Mucosa of gallbladder (tissue), 1 donor: Measurements from ENCODE around the gene MORN4. TPM values are rescaled to one million over a fixed set of nuclear protein-coding genes. Genes with fewer than 3 reads are reported as not detected.
"Not testable (repeated sequence)": the region's sequence is repeated elsewhere in the genome, so short reads cannot be mapped to it uniquely, and the experiment has no call there.

Experiments used
- DNase-seq: peaks from one replicate; pipeline ENCODE4 v3.0.0-alpha.2; 2020; ENCODE audit warnings: low spot score
- total RNA-seq: library from RNA; stranded (reverse); gene quantifications from one replicate; pipeline ENCODE4 v1.2.1, GENCODE V29; 2021
- donor health status: DM: no; HTN: no; CAD: no.

MORN4 gene
- total RNA-seq, 1 donor from 2014 or later: 6.9 TPM

DNA sequence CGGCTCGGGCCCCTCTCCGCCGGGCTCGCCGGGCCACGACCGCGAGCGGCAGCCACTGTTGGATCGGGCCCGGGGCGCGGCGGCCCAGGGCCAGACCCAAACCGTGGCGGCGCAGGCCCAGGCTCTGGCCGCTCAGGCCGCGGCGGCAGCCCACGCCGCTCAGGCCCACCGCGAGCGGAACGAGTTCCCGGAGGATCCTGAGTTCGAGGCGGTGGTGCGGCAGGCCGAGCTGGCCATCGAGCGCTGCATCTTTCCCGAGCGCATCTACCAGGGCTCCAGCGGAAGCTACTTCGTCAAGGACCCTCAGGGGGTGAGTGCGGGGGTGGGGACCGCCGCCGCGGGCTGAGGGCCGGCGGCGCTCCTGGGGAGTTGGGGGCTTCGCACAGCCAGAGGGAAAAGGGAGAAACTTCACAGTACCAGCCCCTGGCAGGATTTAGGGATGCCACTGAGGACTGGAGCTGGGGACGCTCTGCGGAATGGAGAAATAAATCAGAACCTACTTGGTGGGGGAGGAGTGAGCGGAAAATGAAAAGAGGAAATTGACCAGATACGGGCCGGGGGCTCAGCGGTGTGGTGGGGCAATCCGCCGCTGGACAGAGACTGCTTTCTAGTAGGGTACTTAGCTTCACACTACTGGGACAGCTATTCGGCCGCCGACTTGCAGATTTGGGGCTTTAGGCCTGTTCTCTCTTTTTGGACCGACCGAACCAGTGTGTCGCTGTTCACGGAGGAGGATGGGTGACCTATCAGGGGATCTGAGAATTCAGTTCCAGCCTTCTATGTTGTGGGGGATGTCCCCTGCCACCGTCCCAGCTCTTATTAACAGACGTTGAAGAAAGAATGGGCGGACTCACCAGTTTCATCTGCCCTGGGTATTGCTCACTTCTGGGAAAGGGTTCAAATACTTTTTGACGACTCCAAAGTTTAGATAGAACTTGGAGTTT lies 7.8 kb upstream of the MORN4 start:
- peak; percentile 15 for DNase-seq

DNA sequence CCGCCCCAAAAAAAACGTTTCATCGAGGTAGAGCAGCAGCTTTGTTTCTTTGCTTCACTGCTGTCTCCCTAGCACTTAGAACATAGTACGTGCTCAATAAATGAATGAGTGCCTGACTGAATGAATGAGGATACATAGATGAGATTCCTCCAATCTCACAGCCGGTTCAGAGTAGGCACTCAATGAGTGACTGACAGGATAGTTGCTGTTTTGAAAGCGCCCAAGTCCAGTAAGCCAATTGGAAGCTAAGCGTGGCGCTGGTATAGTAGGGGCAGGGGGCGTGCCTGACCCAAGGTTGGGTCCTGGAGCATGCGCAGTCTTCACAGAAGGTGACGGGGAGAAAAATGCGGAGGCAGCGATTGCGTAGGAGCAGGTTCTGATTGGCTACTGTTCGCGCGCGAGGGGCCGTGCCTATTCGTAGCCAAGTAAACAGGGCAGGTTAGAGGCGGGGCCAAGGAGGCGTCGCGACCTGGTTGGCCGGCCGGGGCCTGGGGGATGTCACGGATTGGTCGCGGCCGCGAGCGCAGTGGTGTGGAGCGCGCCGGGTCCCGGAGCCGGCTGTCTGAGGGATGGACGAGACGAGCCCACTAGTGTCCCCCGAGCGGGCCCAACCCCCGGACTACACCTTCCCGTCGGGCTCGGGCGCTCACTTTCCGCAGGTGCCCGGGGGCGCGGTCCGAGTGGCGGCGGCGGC lies 7.0 kb upstream of the MORN4 start, which contains the start of gene PI4K2A:
TSS of gene PI4K2A (plus strand) at position 498 of the 694 bp plus-strand sequence. CDS start at position 570, 72 bp downstream.
- DNase-seq: peak; percentile 99

DNA sequence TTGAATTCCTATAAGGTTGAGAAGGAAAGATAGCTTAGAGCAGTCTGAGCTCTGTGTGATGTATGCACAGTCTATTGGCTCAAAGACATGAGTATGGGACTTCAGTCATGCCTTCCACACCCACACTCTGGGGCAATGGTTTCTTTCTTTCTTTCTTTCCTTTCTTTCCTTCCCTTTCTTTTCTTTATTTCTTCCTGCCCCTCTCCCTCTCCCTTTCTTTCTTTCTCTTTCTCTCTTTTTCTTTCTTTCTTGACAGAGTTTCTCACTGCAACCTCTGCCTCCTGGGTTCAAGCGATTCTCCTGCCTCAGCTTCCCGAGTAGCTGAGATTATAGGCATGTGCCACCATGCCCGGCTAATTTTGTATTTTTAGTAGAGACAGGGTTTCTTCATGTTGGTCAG lies 5.8 kb upstream of the MORN4 start:
- not testable (repeated sequence) for DNase-seq

DNA sequence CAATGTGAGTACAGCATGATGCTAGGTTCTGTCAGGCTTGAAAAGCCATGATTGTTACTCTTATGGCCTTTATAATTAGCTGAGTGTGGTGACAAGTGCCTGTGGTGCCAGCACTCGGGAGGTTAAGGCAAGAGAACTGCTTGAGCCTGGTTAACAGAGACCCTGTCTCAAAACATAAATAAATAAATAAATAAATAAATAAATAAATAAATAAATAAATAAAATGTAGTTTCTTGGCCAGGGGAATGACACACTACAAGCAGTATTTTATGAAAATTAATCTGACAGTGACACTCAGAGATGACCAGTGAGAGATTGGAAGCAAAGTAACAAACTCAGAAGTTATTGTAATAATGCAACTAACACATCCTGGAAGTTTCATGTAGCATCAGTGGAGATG lies 2.3 kb upstream of the MORN4 start:
- DNase-seq: no peak

DNA sequence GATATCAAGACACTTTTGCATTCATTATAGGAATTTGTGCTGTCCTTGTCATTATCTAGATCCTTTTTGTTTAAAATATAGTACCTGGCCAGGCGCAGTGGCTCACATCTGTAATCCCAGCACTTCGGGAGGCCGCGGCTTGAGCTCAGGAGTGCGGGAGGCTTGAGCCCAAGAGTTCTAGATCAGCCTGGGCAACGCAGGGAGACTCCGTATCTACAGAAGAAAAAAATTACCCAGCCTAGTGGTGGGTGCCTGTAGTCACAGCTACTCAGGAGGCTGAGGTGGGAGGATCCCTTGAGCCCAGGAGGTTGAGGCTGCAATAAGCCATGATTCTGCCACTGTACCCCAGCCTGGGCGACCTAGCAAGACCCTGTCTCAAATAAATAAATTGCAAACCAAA lies 621 bp upstream of the MORN4 start:
- no peak for DNase-seq

DNA sequence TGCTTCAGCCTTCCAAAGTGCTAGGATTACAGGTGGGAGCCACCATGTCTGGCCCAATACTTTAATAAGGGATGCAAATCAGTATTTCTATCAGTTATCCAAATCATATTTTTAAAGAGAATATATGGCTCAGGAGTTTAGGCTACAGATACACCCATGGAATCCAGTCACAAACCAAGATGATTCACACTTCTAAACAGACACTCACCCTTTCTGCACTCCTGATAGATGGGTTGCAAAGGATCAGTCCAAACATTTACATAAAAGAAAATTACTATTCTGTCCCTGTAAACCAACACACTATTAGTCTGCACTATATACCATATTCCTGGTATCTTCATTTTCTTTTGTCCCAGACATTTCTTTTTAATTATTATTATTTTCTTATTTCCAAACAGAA lies 2.2 kb downstream of the MORN4 start:
- no peak for DNase-seq

DNA sequence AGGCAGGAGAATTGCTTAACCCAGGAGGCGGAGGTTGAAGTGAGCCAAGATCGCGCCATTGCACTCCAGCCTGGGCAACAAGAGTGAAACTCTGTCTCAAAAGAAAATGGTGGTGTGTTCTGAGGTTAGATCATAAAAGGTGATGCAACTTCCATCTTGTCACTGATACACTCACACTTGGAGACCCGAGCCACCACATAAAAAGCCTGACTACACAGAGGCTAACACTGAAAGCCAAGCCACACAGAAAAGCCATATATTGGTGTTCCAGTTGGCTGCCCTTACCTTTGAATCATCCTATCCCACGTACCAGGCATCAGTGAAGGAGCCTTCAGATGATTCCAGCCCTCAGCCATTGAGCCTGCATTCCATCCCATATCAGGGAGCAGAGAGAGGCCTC lies 4.0 kb downstream of the MORN4 start:
- no peak for DNase-seq

DNA sequence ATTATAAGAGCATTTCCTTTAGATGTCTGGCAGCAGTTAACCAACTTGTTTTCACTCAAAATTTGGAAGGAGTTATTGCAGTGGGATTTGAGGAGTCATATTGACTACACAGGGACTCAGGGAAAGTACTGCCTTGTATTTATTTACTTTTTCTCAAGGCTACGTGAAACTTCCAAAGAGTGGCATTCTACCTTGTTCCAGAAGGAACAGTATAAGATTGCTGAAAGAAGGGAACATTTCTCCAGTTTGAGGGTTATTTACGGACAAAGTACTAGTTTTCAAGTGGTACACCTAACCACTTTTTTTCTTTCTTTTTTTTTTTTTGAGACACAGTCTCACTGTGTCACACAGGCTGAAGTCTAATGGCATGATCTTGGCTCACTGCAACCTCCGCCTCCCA lies 5.1 kb downstream of the MORN4 start:
- DNase-seq: no peak

DNA sequence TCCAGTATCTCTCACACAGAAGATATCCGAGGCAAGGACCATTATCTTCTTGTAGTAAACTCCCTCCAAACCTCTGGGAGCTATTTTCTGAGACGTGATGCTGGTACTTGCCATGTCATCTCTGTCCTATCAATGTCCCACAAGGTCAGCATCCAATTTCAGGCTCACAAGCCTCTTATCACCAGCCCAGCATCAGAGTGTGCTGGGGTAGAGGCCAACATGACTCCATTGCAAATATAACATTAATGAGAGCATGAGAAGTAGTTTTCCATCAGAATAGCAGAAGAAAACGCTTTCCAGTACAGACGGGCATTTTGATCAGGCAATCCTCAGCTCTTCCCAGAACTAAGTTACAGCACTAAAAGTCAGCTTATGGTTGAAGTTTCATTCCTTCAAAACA lies 5.6 kb downstream of the MORN4 start:
- DNase-seq: no peak

DNA sequence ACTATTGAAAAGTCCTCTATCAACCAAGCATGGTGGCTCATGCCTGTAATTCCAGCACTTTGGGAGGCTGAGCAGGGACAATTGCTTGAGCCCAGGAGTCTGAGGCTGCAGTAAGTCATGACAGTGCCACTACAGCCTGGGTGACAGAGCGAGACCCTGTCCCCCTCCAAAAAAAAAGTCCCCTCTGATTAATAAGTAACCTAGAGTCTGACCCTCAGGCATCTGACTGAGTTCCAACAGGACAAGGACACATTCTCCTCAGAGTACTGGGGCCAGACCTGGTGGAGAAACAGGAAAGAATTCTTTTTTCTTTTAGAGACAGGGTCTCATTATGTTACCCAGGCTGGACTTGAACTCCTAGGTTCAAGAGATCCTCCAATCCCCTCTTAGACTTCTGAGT lies 10.0 kb downstream of the MORN4 start:
- no peak for DNase-seq

DNA sequence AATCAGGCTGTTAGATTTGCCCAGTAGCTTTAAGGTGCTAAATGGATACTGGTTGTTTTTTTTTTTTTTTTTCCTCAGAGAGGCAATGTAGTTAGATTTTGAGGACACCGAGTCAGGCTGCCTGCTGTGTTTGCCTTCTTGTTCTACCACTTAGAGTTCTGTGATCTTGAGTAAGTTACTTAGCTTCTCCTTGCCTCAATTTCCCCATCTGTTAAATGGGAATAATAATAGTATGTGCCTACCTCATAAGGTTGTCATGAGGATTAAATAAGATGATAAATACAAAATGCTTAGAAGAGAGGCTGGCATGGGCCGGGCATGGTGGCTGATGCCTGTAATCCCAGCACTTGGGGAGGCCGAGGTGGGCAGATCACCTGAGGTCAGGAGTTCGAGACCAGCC lies 14.6 kb downstream of the MORN4 start:
- DNase-seq: no peak

DNA sequence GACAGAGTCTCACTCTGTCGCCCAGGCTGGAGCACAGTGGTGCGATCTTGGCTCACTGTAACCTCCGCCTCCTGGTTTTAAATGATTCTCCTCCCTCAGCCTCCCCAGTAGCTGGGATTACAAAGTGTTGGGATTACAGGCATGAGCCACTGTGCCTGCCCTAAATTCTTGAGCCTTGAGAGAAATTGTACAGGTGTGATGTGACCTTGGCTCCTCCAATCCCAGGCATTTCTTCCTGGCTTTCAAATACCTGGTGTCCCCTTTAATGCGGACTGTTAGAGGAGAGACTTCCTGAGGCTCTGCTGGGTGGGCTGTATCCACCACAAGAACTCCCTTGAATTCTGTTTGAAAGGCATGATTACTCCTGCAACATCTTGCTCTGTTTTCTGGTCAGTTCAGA lies 15.0 kb downstream of the MORN4 start:
- DNase-seq: no peak

DNA sequence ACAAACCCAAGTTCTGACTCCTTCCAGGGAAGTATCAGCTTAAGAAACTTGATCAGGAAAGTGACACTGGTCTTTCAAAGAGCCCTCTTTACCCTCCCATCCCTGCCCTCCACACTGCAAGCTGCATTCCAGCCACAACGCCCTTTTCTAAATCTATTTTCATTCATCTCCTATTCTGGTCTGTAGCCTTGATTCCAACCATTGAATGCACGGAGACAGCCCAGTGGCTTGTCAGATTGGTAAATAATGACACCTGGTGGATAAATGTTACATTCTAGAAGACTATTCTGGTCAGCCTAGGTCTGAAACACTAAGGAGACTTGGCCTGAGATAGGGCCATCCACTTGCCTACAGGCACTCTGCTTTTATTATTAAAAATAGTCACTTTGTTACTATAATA lies 20.9 kb downstream of the MORN4 start:
- DNase-seq: no peak

DNA sequence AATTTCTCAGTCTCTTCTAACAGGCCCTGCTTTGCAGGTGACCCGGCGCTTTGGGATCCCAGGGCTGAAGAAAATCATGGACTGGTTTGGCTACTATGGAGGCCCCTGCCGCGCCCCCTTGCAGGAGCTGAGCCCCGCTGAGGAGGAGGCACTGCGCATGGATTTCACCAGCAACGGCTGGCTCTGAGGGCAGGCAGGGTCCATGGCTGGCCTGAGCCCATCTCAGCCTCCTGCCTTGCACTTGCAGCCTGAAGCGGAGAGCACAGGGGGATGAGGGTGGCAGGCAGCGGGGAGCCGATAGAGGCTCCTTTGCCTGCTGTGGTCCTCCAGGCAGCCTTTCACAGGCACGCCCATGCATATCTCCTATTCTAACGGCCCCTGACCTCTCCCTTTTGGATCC lies 21.8 kb downstream of the MORN4 start:
- no peak for DNase-seq

DNA sequence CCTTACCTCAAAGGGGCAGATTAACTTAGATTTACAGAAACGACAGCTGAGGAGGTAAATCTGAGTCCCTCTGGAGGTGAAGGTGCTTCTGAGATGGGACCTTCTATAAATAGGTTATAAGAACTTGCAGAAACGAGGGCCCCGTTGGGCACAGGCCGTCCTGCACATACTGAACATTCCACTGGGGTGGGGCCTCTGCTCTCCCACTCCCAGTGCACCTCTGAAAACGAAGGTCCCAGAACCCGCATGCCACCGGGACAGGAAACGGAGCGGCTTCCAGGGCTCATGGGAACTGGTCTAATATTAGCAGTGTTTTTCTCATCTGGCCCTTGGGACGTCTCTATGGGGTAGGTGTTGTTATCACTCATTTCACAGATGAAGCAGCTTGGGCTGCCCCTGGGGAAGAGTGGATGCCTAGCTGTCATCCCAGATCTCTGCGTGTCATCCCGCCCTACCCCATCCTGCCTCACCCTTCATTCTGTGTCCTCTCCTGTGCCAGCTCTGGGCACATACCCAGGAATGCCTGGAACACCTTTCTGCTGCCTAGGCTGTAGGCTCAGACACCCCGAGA lies 24.2 kb downstream of the MORN4 start:
- DNase-seq: no peak

DNA sequence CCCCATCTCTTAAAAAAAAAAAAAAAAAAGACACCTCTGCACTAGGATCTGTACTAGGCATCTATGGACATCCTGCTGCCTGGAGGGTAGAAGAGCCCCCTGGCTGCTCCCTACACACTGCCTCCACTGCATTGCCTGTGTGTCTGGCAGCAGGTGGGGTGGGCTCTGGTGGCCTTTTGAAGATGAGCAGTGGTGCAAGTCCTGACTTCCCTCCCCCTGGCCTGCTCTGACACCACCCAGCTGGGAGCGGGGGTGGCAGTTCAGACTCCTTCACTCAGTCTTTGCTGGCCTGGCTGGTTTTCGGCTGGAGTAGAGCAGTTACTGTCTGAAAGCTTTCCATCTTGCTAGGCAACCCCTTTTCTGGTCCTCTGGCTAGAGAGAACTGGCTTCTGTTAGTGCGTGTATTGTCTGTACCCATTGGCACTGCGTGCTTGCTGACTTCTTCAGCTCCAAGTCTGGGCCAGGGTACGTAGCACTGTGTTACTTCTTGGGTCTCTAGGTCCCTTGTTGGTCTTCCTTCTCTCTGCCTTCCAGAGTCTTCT lies 26.1 kb downstream of the MORN4 start:
- DNase-seq: no peak

DNA sequence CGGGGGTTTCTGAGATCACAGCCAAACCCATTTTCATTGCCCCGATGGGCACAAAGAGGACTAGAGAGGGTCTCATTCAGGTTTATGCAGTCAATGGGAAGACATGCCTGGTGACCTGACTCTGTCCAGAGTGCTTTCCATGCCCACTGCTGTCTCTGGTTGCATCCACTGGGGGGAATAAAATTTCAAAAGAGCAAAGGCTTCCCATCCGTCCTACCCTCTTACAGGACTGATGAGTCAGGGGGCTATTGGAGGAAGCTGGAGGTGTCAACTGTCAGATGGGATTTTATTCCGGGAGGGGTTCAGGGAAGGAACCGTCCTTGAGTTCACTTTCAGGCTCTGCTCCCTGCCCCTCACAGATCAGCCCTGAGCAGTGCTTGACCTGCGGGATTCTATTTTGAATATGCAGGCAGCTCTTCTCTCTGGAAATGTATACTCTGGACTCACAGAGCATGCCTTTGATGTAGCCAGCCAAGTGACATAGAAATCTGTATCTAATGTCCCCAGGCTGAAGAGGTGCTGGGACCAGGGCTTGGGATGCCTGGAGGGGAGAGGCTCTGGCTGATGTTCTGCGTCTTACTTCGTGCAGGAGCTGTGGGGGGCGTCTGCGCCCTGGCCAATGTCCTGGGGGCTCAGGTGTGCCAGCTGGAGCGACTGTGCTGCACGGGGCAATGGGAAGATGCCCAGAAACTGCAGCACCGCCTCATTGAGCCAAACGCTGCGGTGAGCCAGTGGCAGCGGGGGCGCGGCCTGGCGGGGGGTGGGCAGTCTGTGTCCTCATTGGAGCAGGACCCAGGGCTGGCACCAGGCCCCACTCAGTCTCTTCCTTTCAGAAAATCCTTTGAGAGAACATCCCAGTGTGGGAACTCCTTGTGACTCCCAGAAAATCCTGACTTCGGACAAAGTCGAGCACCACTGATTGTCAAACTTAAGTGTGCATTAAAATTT lies 31.8 kb downstream of the MORN4 start:
- no peak for DNase-seq

DNA sequence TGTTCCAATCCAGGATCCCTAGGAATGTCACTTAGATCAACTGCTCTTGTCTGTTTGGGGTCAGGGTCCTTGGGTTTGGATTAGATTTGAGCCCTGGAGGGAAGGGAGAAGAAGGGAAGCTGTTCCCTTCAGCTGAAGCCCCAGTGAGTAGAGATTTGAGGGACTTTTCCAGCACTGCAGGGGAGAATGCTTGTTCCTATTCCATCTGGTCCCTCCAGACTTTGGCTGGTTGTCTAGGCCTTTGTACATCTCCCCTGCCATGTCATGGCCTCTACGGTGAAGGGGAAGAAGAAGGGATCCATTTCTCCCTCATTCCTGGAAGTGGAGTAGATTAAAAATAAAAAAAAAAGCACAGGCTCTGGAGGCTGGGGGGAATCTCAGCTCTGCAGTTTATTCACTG lies 32.7 kb downstream of the MORN4 start:
- no peak for DNase-seq

DNA sequence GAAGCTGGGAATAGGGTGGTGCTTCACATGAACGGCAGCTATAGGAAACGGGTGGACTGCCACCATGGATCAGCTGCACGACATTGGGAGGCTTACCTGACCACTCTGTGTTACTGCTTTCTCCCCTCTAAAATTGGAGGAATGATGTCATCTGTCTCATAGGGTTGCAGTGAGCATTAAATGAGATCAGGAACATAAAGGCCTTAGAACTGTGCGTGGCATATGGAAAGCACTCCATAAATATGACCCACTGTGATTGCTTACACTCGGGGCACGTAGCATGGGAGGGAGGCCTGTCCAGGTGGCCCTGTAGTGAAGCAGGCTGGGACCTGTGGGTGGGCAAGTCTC lies 34.1 kb downstream of the MORN4 start:
- DNase-seq: no peak

DNA sequence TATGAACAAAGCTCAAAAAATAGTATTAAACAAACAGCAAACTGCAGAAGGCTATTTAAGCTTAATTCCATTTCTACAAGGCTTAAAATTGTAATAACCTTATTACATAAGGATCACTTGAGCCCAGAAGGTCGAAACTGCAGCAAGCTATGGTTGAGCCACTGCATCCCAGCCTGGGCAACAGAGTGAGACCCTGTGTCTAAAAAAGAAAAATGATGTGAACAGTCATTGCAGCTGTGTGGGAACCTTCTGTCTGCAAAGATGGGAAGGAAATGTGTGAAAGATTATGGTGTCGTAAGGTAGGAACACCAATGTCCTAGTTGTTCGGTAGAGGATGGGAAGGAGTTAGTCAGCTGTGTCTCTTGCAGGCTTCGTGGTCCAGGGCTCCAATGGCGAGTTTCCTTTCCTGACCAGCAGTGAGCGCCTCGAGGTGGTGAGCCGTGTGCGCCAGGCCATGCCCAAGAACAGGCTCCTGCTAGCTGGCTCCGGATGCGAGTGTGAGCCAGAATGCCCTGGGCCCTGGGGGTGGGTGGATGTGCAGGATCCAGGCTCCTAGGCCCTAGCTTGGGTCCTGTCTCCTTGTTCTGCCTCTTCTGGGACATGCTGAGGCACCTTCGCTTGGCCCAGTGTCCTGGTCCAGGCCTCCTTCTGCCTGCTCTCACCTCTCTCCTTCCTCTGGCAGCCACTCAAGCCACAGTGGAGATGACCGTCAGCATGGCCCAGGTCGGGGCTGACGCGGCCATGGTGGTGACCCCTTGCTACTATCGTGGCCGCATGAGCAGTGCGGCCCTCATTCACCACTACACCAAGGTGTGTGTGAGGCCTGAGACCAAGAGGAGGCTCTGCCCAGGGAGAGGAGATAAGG lies 34.7 kb downstream of the MORN4 start:
- no peak for DNase-seq
